DLD1 (cell line): Measurements from ENCODE around the gene OBI1.

Experiments used
- in situ Hi-C: cut with HindIII; loops from 2 replicates; pipeline ENCODE4 v1.10.0; 2017; ENCODE audit warnings: low sequenced_read_pairs

The OBI1 gene

GRCh38 chr13:78604782-78605611, 54.0 kb downstream of the OBI1 start:
- in situ Hi-C loops, result no loop called here

GRCh38 chr13:78603240-78603957, 55.6 kb downstream of the OBI1 start, which contains the start of gene POU4F1:
POU4F1 (minus strand) TSS chr13:78603552; CDS start chr13:78603326, 226 bp downstream.
- in situ Hi-C loops, result no loop called here

- in situ Hi-C loops, result no loop called here
Measured at GRCh38 chr13:78602561-78603239, 56.3 kb downstream of the OBI1 start.

GRCh38 chr13:78601874-78602560, 56.9 kb downstream of the OBI1 start:
- in situ Hi-C loops, result no loop called here

- in situ Hi-C loops, result no loop called here
Measured at GRCh38 chr13:78601124-78601873, 57.7 kb downstream of the OBI1 start.

GRCh38 chr13:78600280-78600883, 58.6 kb downstream of the OBI1 start:
- in situ Hi-C loops, result no loop called here

GRCh38 chr13:78599645-78600279, 59.2 kb downstream of the OBI1 start:
- in situ Hi-C loops, result no loop called here

GRCh38 chr13:78598966-78599644, 59.9 kb downstream of the OBI1 start:
- in situ Hi-C loops, result no loop called here

GRCh38 chr13:78598116-78598781, 60.7 kb downstream of the OBI1 start:
- in situ Hi-C loops, result no loop called here

GRCh38 chr13:78597602-78597932, 61.4 kb downstream of the OBI1 start:
- in situ Hi-C loops, result no loop called here

- in situ Hi-C loops, result no loop called here
Measured at GRCh38 chr13:78596736-78597601, 62.0 kb downstream of the OBI1 start.

- in situ Hi-C loops, result no loop called here
Measured at GRCh38 chr13:78596399-78596735, 62.6 kb downstream of the OBI1 start.

GRCh38 chr13:78595495-78596398, 63.2 kb downstream of the OBI1 start:
- in situ Hi-C loops, result no loop called here

- in situ Hi-C loops, result no loop called here
Measured at GRCh38 chr13:78594456-78594975, 64.4 kb downstream of the OBI1 start.

GRCh38 chr13:78593652-78594455, 65.1 kb downstream of the OBI1 start:
- in situ Hi-C loops, result no loop called here
